GM21786 (cell line): ENCODE results near the gene NFKBIZ.
A peak's percentile ranks its signal among the peaks of the same experiment; 100 is the strongest.
"Not testable (repeated sequence)": the region's sequence is repeated elsewhere in the genome, so short reads cannot be mapped to it uniquely, and the experiment has no call there.

Experiments
- ATAC-seq: cut with Tn5 transposase; IDR thresholded peaks from one replicate; pipeline ENCODE4 v1.9.1; 2021; ENCODE audit not compliant: unreplicated experiment

Gene NFKBIZ

GRCh38 chr3:101868534-101869464 lies 19.5 kb downstream of the NFKBIZ start:
- no peak for ATAC-seq

DNA sequence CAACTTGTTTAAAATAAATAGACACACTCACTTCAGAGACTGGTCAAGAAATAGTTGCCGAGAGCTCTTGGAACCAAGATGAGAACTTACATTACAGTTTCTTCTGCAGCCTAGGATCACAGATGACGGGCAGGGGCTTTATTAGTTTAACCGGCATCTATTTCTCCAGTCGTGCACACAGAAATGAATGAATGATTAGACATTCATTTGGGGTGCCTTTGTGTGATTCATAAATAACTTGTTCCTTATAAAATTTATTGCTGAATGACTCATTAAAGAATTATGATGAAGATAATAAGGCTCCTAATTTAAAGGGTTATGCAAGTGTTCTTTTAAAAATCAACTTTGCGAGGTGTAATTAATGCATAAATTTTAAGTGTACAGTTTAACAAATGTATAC lies 20.8 kb downstream of the NFKBIZ start:
- no peak for ATAC-seq

DNA sequence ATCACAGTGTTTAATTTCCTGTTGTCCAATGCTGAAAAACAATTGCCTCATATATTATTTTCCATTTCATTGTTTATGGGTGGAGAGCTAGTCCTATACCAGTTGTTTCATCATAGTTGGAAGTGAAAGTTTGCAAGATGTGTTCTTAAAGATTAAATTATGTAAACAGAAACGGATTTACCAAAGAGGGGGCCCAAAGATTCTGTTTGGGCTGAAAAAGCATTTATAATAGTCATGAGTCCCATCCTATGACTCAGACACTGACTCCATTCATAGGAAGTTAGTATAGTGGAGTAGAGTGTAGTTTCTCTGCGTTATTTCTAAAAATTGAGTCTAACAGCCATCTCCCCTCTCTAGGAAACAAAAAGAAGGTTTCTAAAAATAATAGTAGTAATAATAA lies 24.3 kb downstream of the NFKBIZ start:
- no peak for ATAC-seq

DNA sequence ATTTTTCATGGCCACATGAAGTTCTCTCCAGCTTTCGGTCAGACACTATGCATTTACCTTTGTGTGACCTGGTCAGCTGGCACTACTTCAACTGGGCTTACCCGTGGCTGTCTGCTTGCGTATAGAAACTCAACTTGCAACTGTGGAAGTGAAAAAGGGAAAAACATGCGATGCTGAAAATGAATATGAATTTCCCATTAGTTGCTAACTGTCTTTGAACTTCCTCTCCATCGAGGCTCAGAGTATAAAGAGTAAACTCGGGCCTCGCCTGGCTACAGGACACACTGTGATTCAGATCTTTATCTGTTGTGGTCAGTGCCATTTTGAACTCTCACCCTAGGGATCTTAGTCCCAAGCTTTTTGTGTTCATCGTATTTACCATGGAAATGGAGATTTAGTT lies 26.8 kb downstream of the NFKBIZ start:
- ATAC-seq, result no peak

GRCh38 chr3:101878589-101878988 lies 29.3 kb downstream of the NFKBIZ start:
- ATAC-seq, result no peak

DNA sequence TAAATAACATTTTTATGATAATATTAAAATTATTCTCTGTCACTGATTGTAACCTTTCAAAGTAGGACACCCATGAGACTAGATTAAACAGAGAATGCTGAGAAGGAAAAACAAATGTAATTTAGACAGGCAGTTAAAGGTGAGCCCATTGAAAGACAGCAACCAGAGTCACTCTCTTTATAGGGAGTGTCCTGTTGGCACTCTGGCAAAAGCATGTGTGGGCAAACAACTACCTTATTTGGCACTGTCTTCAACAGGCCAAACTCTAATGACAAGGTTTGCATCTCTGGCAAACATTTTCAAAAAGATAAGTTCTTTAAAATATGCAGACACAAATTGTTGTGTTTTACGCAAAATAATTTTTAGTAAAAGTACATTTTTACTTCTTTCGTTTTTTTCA lies 29.8 kb downstream of the NFKBIZ start:
- no peak for ATAC-seq

DNA sequence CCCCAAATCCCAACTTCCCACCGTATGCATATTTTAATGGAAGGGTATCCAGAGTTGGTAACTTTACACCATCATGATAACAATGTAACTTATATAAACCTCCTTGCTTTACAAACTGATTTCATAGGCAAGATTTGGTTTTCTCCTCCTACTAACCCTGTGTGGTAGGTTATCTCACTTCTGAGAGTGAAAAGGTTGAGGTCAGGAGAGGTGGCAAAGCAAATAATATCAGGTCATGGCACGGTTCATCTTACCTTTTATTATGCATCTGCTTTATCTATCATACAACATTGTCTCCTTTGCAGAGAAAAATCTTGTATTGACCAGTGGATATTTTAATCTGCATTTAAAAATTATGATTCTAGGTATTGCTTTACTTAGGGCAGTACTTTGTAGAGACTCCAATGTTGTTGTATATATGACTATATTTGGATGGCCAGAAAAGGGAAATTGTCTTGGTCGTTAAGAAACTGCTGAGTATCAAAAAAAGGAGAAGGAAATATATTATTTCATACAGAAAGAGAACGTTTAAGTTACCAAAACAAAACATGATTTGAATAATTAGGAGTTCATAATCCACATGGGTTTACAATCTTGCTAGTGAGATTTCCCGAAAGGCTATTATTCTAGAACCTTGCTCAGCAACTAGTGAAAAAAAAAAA lies 30.4 kb downstream of the NFKBIZ start:
- ATAC-seq, result no peak

GRCh38 chr3:101884776-101885175 lies 35.5 kb downstream of the NFKBIZ start:
- no peak for ATAC-seq

GRCh38 chr3:101885584-101885983 lies 36.3 kb downstream of the NFKBIZ start:
- ATAC-seq, result not testable (repeated sequence)

- no peak for ATAC-seq
These were observed 37.3 kb downstream of the NFKBIZ start for GRCh38 chr3:101886626-101887025.

DNA sequence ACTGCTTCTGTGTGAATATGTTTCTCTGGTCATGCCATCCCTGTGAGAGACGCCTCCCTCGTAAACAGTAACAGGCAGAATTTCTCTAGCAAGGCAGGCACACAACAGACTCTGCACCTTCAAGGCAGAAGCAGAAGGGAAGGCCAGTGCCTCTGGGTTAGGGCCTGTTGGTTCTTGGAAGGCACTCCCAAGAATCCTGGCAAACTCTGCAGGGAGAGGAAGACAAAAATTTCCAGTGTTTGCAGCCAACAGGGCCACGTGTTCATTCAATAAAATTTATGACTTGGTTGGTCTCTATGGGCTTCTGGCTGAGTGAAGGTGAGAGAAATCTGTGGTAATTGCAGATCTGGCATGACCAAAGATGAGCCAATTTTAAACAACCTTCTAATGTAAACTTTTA lies 39.3 kb downstream of the NFKBIZ start:
- ATAC-seq, result no peak

DNA sequence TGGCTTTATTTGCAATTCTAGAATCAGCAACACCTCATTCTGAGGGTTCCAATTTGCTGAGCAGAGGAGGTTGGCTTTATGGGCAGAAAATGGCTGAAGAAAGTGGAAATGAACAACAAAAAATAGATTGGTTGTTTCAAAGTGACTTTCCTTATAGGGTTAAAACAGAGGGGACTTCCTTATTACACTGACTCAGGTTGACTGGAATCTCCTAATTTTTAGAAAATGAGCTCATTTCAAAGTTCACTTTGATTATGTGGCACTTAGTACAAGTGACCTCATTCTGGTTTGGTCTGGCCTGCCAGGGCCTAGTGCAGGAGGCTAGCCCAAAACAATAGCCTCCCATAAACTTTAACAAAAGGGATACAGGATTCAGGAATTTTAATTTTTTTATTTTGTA lies 41.4 kb downstream of the NFKBIZ start:
- ATAC-seq, result no peak

GRCh38 chr3:101892648-101893047 lies 43.3 kb downstream of the NFKBIZ start:
- no peak for ATAC-seq

DNA sequence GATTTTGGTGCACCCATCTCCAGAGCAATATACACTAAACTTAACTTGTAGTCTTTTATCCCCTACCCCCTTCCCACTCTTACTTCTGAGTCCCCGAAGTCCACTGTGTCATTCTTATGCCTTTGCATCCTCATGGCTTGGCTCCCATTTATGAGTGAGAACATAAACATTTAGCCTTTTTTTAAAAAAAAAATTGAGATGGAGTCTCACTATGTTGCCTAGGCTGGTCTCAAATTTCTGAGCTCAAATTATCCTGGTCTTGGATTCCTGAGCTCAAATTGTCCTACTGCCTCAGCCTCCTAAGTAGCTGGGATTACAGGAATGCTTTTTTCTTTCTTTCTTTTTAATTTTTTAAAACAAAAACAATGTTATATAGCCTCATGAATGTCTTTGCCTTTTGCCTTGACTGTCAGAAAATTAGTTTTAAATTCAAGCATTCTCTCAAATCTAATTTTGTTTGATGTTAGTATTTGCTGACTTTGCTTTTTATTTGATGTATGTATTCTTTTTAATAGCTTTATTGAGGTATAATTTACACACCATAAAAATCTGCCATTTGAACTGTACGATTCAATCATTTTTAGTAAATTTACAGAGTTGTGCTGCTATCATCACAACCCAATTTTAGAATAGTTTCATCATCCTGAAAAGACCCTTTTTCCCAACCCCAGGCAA lies 46.9 kb downstream of the NFKBIZ start:
- no peak for ATAC-seq

GRCh38 chr3:101897013-101897412 lies 47.7 kb downstream of the NFKBIZ start:
- ATAC-seq, result no peak

DNA sequence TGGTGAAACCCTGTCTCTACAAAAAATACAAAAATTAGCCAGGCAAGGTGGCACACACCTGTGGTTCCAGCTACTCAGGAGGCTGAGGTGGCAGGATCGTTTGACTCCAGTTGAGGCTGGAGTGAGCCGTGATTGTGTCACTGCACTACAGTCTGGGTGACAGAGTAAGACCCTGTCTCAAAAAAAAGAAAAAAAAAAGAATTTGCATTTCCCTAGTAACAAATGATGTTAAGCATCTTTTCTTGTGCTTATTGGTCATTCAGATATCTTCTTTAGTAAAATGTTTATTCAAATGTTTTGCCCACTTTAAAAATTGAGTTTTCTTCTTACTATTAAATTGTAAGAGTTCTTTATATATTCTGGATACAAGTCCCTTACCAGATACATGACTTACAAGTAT lies 48.7 kb downstream of the NFKBIZ start:
- ATAC-seq, result no peak

DNA sequence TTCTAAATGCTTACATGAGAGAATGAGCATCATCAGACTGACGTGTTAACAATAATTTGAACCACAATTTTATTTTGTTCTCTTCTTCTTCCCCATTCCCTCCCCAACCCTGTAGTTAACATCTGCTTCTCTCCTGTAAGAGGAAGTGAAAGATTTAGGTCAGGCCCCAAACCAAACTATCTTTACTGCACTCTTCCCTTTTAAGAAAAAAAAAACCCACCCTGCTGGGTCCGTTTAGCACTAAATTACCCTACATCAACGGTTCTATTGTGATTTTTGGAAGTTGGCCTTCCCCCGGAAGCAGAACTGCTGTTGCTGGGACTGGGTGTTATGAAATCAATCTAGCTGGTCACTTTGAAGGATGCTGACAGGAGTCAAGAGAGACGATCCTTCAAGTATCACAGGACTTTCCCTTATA lies 49.4 kb downstream of the NFKBIZ start:
- peak; percentile 92 for ATAC-seq

DNA sequence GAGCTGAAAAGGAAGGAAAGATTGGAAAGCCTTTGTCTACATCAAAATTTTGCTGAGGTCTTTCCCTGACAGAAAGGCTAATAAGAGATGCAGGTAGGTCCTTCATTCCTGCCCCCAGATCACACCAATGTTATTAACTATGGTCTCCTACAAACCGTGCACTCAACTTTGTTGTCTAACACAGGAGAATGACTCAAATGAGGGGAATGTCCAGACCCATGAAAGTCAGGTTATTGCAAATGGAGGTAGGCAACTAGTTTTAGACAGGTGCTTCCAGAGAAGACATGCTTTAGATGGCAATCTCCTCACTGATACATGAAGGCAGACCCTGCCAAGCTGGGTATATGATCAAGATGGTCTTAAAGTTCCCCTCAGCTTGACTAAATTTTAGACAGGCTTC lies 51.0 kb downstream of the NFKBIZ start:
- ATAC-seq, result no peak

DNA sequence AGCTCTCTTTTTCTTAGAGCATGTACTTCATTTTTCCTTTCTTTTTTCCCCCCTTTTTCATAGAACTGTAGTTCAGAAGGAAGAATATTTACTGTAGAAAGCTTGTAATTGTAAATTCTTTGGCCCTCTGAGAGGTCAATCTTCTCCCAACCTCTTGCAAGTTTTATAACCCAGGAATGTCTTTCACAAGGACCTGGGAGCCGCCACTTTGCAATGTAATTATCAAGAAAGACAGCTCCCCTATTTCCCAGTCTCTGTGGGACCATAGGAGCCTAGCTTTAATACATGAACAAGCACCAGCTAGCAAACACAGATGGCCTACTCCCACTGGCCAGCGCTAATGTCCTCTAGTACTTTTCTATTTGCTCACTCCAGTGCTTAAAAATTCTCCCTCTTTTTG lies 51.4 kb downstream of the NFKBIZ start:
- no peak for ATAC-seq

DNA sequence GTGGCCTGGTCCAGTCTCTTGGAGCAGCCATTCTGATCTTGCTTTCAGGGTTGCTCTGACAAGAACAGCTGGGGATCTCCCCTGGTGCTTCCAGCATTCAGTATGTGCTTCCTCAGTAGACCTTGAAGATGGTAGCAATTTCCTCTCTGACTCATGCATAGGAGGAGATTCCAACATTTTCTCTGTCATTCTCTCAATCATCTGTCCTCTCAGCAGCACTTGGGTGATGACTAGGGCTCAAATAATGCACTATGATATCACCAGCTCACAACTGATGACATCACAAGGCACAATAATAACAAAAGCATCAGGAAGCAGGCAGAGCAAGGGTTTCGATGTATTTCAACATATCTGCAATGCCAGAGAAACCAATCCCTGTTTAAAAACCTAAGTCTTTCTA lies 52.7 kb downstream of the NFKBIZ start:
- ATAC-seq, result peak; percentile 46

GRCh38 chr3:101903451-101903871 lies 54.1 kb downstream of the NFKBIZ start:
- ATAC-seq, result no peak

DNA sequence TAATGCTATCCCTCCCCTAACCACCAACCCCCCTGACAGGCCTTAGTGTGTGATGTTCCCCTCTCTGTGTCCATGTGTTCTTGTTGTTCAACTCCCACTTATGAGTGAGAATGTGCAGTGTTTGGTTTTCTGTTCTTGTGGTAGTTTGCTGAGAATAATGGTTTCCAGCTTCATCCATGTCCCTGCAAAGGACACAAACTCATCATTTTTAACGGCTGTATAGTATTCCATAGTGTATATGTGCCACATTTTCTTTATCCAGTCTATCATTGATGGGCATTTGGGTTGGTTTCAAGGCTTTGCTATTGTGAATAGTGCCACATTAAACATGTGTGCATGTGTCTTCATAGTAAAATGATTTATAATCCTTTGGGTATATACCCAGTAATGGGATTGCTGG lies 56.3 kb downstream of the NFKBIZ start:
- not testable (repeated sequence) for ATAC-seq
